ENCODE results near the gene FMN2.

GRCh38 chr1:240474133-240474614 lies 382.5 kb downstream of the FMN2 start:
- TF ChIP-seq, protein P1, sequence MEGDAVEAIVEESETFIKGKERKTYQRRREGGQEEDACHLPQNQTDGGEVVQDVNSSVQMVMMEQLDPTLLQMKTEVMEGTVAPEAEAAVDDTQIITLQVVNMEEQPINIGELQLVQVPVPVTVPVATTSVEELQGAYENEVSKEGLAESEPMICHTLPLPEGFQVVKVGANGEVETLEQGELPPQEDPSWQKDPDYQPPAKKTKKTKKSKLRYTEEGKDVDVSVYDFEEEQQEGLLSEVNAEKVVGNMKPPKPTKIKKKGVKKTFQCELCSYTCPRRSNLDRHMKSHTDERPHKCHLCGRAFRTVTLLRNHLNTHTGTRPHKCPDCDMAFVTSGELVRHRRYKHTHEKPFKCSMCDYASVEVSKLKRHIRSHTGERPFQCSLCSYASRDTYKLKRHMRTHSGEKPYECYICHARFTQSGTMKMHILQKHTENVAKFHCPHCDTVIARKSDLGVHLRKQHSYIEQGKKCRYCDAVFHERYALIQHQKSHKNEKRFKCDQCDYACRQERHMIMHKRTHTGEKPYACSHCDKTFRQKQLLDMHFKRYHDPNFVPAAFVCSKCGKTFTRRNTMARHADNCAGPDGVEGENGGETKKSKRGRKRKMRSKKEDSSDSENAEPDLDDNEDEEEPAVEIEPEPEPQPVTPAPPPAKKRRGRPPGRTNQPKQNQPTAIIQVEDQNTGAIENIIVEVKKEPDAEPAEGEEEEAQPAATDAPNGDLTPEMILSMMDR (IDR thresholded peaks at IDR 0.05), result no peak
- no peak for TF ChIP-seq POLR2A (IDR thresholded peaks at IDR 0.05)
